ENCODE measurements around the gene GDAP2.

DNA sequence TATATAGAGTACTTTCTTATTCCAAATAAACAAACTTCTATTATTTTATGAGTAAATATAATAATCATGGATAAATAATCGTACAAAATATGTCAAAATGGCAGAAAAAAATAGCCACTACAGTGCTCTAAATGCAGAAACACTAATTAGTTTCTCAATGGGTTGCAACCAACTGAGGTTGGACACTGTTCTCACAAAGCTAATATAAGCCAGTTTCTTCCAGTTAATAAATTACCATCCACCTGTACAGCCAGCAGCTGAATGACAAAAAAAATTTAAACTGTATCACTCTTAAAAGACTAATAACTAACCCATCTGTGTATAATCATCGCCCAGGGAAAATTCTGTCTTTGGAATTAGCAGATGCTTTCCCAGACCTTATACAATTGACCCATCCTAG, 36.9 kb downstream of the GDAP2 start:
- TF ChIP-seq, protein P1, sequence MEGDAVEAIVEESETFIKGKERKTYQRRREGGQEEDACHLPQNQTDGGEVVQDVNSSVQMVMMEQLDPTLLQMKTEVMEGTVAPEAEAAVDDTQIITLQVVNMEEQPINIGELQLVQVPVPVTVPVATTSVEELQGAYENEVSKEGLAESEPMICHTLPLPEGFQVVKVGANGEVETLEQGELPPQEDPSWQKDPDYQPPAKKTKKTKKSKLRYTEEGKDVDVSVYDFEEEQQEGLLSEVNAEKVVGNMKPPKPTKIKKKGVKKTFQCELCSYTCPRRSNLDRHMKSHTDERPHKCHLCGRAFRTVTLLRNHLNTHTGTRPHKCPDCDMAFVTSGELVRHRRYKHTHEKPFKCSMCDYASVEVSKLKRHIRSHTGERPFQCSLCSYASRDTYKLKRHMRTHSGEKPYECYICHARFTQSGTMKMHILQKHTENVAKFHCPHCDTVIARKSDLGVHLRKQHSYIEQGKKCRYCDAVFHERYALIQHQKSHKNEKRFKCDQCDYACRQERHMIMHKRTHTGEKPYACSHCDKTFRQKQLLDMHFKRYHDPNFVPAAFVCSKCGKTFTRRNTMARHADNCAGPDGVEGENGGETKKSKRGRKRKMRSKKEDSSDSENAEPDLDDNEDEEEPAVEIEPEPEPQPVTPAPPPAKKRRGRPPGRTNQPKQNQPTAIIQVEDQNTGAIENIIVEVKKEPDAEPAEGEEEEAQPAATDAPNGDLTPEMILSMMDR (IDR thresholded peaks at IDR 0.05), result no peak
- TF ChIP-seq POLR2A (IDR thresholded peaks at IDR 0.05) (no peak), POLR2AphosphoS5 (IDR thresholded peaks at IDR 0.05) (no peak), EP300 (IDR thresholded peaks at IDR 0.05) (no peak)

Measured in suprapubic skin (tissue), 4 donors.